ENCODE data around the gene SELENOS.

- TF ChIP-seq POLR2A (IDR thresholded peaks at IDR 0.05; ENCODE audit: low read depth, low read length) (no peak), CTCF (IDR thresholded peaks at IDR 0.05; ENCODE audit: extremely low read depth in 1 of 2, insufficient read depth in 1 of 2, low read depth in 1 of 2, low read length in 2 of 2) (no peak), POLR2AphosphoS5 (IDR thresholded peaks at IDR 0.05; ENCODE audit: insufficient read depth, low read depth, low read length) (no peak), EZH2 (IDR thresholded peaks at IDR 0.05; ENCODE audit: borderline replicate concordance, low read depth, low read length, severe bottlenecking) (no peak), MAX (IDR thresholded peaks at IDR 0.05; ENCODE audit: insufficient read depth, insufficient read length) (no peak), GATA2 (IDR thresholded peaks at IDR 0.05; ENCODE audit: insufficient read depth, insufficient read length, low read depth, low read length) (no peak), MYC (IDR thresholded peaks at IDR 0.05; ENCODE audit: low read depth, low read length) (no peak), FOS (IDR thresholded peaks at IDR 0.05; ENCODE audit: borderline replicate concordance, insufficient read depth, low read length) (no peak)
Measured at GRCh38 chr15:101317336-101317872, 40.1 kb upstream of the SELENOS start.
